ENCODE results near the gene TANGO2.
A peak's percentile ranks its signal among the peaks of the same experiment; 100 is the strongest.

The TANGO2 gene

GRCh38 chr22:19983741-19984140, 37.2 kb upstream of the TANGO2 start:
- no peak for DNase-seq (ENCODE audit: low read depth, low spot score)

- DNase-seq (ENCODE audit: low read depth, low spot score) = no peak
Observed at GRCh38 chr22:19984201-19984753, 36.6 kb upstream of the TANGO2 start.

- no peak for DNase-seq (ENCODE audit: low read depth, low spot score)
Observed at GRCh38 chr22:19984851-19985811, 35.8 kb upstream of the TANGO2 start.

GRCh38 chr22:19986011-19986409, 34.9 kb upstream of the TANGO2 start:
- DNase-seq (ENCODE audit: low read depth, low spot score) = no peak

GRCh38 chr22:19986410-19987341, 34.2 kb upstream of the TANGO2 start:
- peak; percentile 21 for DNase-seq (ENCODE audit: low read depth, low spot score)

- no peak for DNase-seq (ENCODE audit: low read depth, low spot score)
Observed at GRCh38 chr22:19987394-19988306, 33.3 kb upstream of the TANGO2 start.

- no peak for DNase-seq (ENCODE audit: low read depth, low spot score)
Observed at GRCh38 chr22:19988331-19988808, 32.5 kb upstream of the TANGO2 start.

GRCh38 chr22:19988965-19989724, 31.8 kb upstream of the TANGO2 start:
- no peak for DNase-seq (ENCODE audit: low read depth, low spot score)

- no peak for DNase-seq (ENCODE audit: low read depth, low spot score)
Observed at GRCh38 chr22:19989725-19990067, 31.2 kb upstream of the TANGO2 start.

GRCh38 chr22:19990188-19990587, 30.7 kb upstream of the TANGO2 start:
- DNase-seq (ENCODE audit: low read depth, low spot score) = no peak

- DNase-seq (ENCODE audit: low read depth, low spot score) = no peak
Observed at GRCh38 chr22:19990609-19991394, 30.1 kb upstream of the TANGO2 start.

GRCh38 chr22:19991395-19991644, 29.6 kb upstream of the TANGO2 start:
- no peak for DNase-seq (ENCODE audit: low read depth, low spot score)

- no peak for DNase-seq (ENCODE audit: low read depth, low spot score)
Observed at GRCh38 chr22:19991645-19992451, 29.1 kb upstream of the TANGO2 start.

GRCh38 chr22:19992481-19992911, 28.4 kb upstream of the TANGO2 start:
- no peak for DNase-seq (ENCODE audit: low read depth, low spot score)

GRCh38 chr22:19992921-19993355, 28.0 kb upstream of the TANGO2 start:
- DNase-seq (ENCODE audit: low read depth, low spot score) = no peak

GRCh38 chr22:19993926-19994325, 27.0 kb upstream of the TANGO2 start:
- DNase-seq (ENCODE audit: low read depth, low spot score) = no peak

- DNase-seq (ENCODE audit: low read depth, low spot score) = no peak
Observed at GRCh38 chr22:19994851-19995610, 25.9 kb upstream of the TANGO2 start.

Data from activated CD4-positive, CD25-positive, alpha-beta regulatory T cell treated with anti-CD3 and anti-CD28 coated beads, Interleukin-2, amount 50 U/mL, for 16 hours (primary cell).